Measurements from ENCODE around the gene AQP10. TPM values are rescaled to one million over a fixed set of nuclear protein-coding genes. Genes with fewer than 3 reads are reported as not detected.

AQP10 gene
- polyA plus RNA-seq, 1 experiment, result not detected

DNA sequence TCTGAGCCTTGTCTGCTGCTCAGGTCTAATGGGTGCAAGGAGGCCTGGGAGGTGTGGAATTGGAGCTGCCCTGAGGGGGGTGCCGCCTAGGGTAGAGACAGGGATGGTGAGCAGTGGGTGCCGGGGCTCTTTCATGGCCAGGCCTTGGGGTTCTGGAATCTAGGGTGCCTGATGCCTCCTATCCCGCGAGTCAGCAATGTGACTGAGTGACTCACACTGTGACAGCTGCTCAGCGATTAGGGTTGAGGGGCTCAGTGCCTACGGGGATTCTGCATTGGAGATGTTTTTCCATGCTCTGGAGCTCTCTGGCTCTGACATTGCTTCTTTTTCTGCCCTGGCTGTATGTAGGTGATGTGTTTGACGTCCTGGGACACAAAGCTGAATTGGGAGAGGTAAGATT is 21.2 kb downstream of the AQP10 start:
- Histone ChIP-seq H3K4me3 (ENCODE audit: low read depth, low read length) (no peak overlapping the region), H3K27ac (ENCODE audit: low read depth, low read length) (no peak overlapping the region), H3K9me3 (ENCODE audit: control insufficient read depth, insufficient read depth, low read length) (no peaks in the 10 kb centered on the region; the same call in 1 of the 2 replicates), H3K27me3 (ENCODE audit: control insufficient read depth, insufficient read depth, low read length) (no peaks in the 10 kb centered on the region)
- TF ChIP-seq, protein P1, sequence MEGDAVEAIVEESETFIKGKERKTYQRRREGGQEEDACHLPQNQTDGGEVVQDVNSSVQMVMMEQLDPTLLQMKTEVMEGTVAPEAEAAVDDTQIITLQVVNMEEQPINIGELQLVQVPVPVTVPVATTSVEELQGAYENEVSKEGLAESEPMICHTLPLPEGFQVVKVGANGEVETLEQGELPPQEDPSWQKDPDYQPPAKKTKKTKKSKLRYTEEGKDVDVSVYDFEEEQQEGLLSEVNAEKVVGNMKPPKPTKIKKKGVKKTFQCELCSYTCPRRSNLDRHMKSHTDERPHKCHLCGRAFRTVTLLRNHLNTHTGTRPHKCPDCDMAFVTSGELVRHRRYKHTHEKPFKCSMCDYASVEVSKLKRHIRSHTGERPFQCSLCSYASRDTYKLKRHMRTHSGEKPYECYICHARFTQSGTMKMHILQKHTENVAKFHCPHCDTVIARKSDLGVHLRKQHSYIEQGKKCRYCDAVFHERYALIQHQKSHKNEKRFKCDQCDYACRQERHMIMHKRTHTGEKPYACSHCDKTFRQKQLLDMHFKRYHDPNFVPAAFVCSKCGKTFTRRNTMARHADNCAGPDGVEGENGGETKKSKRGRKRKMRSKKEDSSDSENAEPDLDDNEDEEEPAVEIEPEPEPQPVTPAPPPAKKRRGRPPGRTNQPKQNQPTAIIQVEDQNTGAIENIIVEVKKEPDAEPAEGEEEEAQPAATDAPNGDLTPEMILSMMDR (IDR thresholded peaks at IDR 0.05; ENCODE audit: low read depth, low read length), result no peak
- DNase-seq (ENCODE audit: low read depth, low spot score), result no peak
- CTCF ChIA-PET, result interaction anchor here (0.8 to 1.2 kb wide), 4 partner anchors 16 to 831 kb away, joined by 3 read pairs; partner anchors contain the start of genes ATP8B2 and KRTCAP2
- POLR2A ChIA-PET, result no interaction called here

DNA sequence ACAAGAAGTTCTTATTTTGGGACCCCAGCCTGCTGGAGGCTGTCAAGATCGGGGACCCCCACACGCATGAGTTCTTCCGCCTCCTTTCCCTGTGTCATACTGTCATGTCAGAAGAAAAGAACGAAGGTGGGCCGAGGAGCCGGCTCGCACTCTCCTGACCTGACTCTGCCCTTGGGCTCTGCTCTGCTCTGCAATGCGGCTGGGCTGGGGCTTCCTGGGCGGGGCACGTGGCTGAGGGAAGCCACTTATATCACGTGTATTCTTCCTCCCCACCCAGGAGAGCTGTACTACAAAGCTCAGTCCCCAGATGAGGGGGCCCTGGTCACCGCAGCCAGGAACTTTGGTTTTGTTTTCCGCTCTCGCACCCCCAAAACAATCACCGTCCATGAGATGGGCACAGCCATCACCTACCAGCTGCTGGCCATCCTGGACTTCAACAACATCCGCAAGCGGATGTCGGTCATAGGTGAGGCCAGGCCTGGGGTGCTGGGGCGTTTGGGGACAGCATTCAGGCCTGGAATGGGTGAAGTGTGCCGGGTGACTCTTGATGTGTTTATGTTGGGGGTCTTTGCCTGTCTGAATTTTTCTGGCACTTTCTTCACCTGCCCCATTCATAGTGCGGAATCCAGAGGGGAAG is 22.1 kb downstream of the AQP10 start:
- ChIA-PET CTCF (interaction anchor here (0.6 to 12.9 kb wide), 7 partner anchors 8 to 830 kb away, joined by 3 to 145 read pairs (median 3); partner anchors contain the start of genes ATP8B2 and KRTCAP2), POLR2A (no interaction called here)
- H3K4me3 ChIP-seq (ENCODE audit: low read depth, low read length), result no peak overlapping the region
- DNase-seq (ENCODE audit: low read depth, low spot score), result no peak
- H3K9me3 ChIP-seq (ENCODE audit: control insufficient read depth, insufficient read depth, low read length), result no peaks in the 10 kb centered on the region; the same call in 1 of the 2 replicates
- H3K27ac ChIP-seq (ENCODE audit: low read depth, low read length), result no peak overlapping the region
- no peaks in the 10 kb centered on the region for H3K27me3 ChIP-seq (ENCODE audit: control insufficient read depth, insufficient read depth, low read length)
- TF ChIP-seq, protein P1 (IDR thresholded peaks at IDR 0.05; ENCODE audit: low read depth, low read length), result no peak

DNA sequence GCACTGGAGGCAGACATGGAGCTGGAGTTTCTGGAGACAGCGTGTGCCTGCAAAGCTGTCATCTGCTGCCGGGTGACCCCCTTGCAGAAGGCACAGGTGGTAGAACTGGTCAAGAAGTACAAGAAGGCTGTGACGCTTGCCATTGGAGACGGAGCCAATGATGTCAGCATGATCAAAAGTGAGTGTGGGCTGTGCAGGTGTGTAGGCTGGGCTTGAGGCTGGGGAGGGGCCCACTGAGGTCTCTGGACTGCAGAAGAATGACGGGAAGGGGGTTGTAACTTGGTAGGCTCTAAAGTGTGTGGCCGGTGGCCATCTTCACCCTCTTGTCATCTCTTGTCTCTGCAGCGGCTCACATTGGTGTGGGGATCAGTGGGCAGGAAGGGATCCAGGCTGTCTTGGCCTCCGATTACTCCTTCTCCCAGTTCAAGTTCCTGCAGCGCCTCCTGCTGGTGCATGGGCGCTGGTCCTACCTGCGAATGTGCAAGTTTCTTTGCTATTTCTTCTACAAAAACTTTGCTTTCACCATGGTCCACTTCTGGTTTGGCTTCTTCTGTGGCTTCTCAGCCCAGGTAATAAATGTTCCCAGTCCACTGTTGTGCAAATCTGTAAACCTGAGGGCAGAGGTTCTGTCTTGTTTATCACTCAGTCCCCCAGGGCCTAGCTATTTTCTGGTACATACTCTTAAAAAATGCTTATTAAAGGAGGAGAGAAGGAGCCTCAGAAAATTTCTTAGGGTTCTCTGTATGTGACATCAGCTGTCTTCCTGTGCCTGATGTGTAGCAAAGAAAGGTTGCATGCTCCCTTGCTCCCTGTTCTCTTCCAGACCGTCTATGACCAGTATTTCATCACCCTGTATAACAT is 24.3 kb downstream of the AQP10 start:
- Histone ChIP-seq H3K4me3 (ENCODE audit: low read depth, low read length) (no peak overlapping the region), H3K27me3 (ENCODE audit: control insufficient read depth, insufficient read depth, low read length) (no peaks in the 10 kb centered on the region), H3K9me3 (ENCODE audit: control insufficient read depth, insufficient read depth, low read length) (no peaks in the 10 kb centered on the region; the same call in 1 of the 2 replicates), H3K27ac (ENCODE audit: low read depth, low read length) (no peak overlapping the region)
- TF ChIP-seq, protein P1 (IDR thresholded peaks at IDR 0.05; ENCODE audit: low read depth, low read length), result peak; percentile 74
- ChIA-PET CTCF (interaction anchor here (12.9 kb wide), 1 partner anchor 10 kb away, joined by 145 read pairs; no protein-coding TSS in a partner anchor), POLR2A (no interaction called here)
- DNase-seq (ENCODE audit: low read depth, low spot score), result no peak

DNA sequence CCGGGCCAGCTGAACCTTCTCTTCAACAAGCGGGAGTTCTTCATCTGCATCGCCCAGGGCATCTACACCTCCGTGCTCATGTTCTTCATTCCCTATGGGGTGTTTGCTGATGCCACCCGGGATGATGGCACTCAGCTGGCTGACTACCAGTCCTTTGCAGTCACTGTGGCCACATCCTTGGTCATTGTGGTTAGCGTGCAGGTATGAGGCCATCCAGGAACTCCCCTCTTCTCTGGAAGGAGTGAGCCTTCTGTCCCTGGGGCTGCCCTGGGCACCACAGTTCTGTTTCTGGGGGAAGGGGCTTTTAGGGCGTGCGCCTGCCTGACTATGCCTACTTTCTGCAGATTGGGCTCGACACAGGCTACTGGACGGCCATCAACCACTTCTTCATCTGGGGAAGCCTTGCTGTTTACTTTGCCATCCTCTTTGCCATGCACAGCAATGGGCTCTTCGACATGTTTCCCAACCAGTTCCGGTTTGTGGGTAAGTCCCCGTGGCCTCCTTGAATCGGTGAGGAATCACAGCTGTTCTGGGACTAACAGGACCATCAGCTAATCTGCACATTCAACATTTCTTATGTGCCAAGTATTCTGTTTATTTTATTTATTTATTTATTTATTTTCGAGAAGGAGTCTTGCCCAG is 25.5 kb downstream of the AQP10 start:
- TF ChIP-seq, protein P1 (IDR thresholded peaks at IDR 0.05; ENCODE audit: low read depth, low read length), result no peak
- DNase-seq (ENCODE audit: low read depth, low spot score), result no peak
- Histone ChIP-seq H3K9me3 (ENCODE audit: control insufficient read depth, insufficient read depth, low read length) (no peaks in the 10 kb centered on the region), H3K27me3 (ENCODE audit: control insufficient read depth, insufficient read depth, low read length) (no peaks in the 10 kb centered on the region), H3K27ac (ENCODE audit: low read depth, low read length) (no peak overlapping the region), H3K4me3 (ENCODE audit: low read depth, low read length) (no peak overlapping the region)
- POLR2A ChIA-PET, result no interaction called here
- CTCF ChIA-PET, result interaction anchor here (12.9 kb wide), 1 partner anchor 12 kb away, joined by 145 read pairs; no protein-coding TSS in a partner anchor
